IPS DF 6.9 (cell line): ENCODE data around the gene LAMC3.
"Not testable (repeated sequence)": the region's sequence is repeated elsewhere in the genome, so short reads cannot be mapped to it uniquely, and the experiment has no call there.

Source experiments
- DNase-seq: peaks from one replicate; pipeline ENCODE4 v3.0.0-alpha.2; 2013; ENCODE audit warnings: low read depth, low spot score
- H3K27ac ChIP-seq: one replicate; pipeline ENCODE4 v1.5.1; 2013; ENCODE audit warnings: low read length, control low read depth
- H3K27me3 ChIP-seq: 2 replicates; pipeline ENCODE4 v1.6.1; 2013; ENCODE audit warnings: mild to moderate bottlenecking, low read length; ENCODE audit not compliant: control insufficient read depth, insufficient read depth
- H3K36me3 ChIP-seq: 2 replicates; pipeline ENCODE4 v1.6.1; 2013; ENCODE audit warnings: low read length; ENCODE audit not compliant: control insufficient read depth, insufficient read depth
- H3K4me1 ChIP-seq: 2 replicates; pipeline ENCODE4 v1.6.1; 2013; ENCODE audit warnings: low read length; ENCODE audit not compliant: control insufficient read depth, insufficient read depth
- H3K4me3 ChIP-seq: 2 replicates; pipeline ENCODE4 v1.5.1; 2013; ENCODE audit warnings: mild to moderate bottlenecking, low read length
- H3K9me3 ChIP-seq: 2 replicates; pipeline ENCODE4 v1.6.1; 2013; ENCODE audit warnings: low read length, inconsistent platforms; ENCODE audit not compliant: control insufficient read depth, insufficient read depth
- WGBS: extraction: QIAGEN DNeasy Blood & Tissue Kit; methylation state at CpG from one replicate; pipeline ENCODE4 v1.1.7; 2013; ENCODE audit warnings: mixed read lengths, missing lambda C conversion rate; ENCODE audit not compliant: insufficient read length, insufficient coverage; 5-methylcytosine and 5-hydroxymethylcytosine counted together

Gene LAMC3

GRCh38 chr9:131112374-131113154 lies 103.6 kb downstream of the LAMC3 start:
- H3K4me1 ChIP-seq, result no peaks in the 10 kb centered on the region
- H3K36me3 ChIP-seq, result peaks cover 15% of the 10 kb centered on the region
- no peaks in the 10 kb centered on the region for H3K9me3 ChIP-seq
- H3K27me3 ChIP-seq, result no peaks in the 10 kb centered on the region
- no peak overlapping the region for H3K27ac ChIP-seq
- DNase-seq, result no peak
- no peak overlapping the region for H3K4me3 ChIP-seq
- WGBS, result no CpG with 5 or more reads among the region's 23 CpGs

- Histone ChIP-seq H3K27ac (no peak overlapping the region), H3K9me3 (no peaks in the 10 kb centered on the region), H3K4me3 (no peak overlapping the region), H3K36me3 (peaks cover 14% of the 10 kb centered on the region), H3K4me1 (no peaks in the 10 kb centered on the region), H3K27me3 (no peaks in the 10 kb centered on the region)
- no CpG with 5 or more reads among the region's 8 CpGs for WGBS
- DNase-seq, result no peak
These were observed 104.7 kb downstream of the LAMC3 start for GRCh38 chr9:131113655-131114054.

- H3K27me3 ChIP-seq, result no peaks in the 10 kb centered on the region
- no peaks in the 10 kb centered on the region for H3K4me1 ChIP-seq
- DNase-seq, result no peak
- no CpG with 5 or more reads among the region's 8 CpGs for WGBS
- no peak overlapping the region for H3K27ac ChIP-seq
- no peak overlapping the region for H3K4me3 ChIP-seq
- H3K36me3 ChIP-seq, result peaks cover 14% of the 10 kb centered on the region
- H3K9me3 ChIP-seq, result no peaks in the 10 kb centered on the region
These were observed 105.1 kb downstream of the LAMC3 start for GRCh38 chr9:131114084-131114535.

GRCh38 chr9:131115360-131115742 lies 106.4 kb downstream of the LAMC3 start:
- no CpG with 5 or more reads among the region's 6 CpGs for WGBS
- peaks cover 21% of the 10 kb centered on the region for H3K36me3 ChIP-seq

GRCh38 chr9:131116281-131117120 lies 107.5 kb downstream of the LAMC3 start:
- Histone ChIP-seq H3K9me3 (no peaks in the 10 kb centered on the region), H3K4me3 (no peak overlapping the region), H3K4me1 (no peaks in the 10 kb centered on the region), H3K27me3 (no peaks in the 10 kb centered on the region), H3K27ac (no peak overlapping the region), H3K36me3 (peaks cover 28% of the 10 kb centered on the region)
- no peak for DNase-seq
- no CpG with 5 or more reads among the region's 22 CpGs for whole genome bisulfite sequencing

More at GRCh38 chr9:131115360-131115742, 106.4 kb downstream of the LAMC3 start:
- DNase-seq, H3K27me3 ChIP-seq, H3K9me3 ChIP-seq, H3K4me3 ChIP-seq, H3K4me1 ChIP-seq, H3K27ac ChIP-seq: not testable (repeated sequence)

GRCh38 chr9:131117121-131117761 lies 108.3 kb downstream of the LAMC3 start:
- no peaks in the 10 kb centered on the region for H3K4me1 ChIP-seq
- H3K9me3 ChIP-seq, result no peaks in the 10 kb centered on the region
- H3K27ac ChIP-seq, result no peak overlapping the region
- peaks cover 26% of the 10 kb centered on the region for H3K36me3 ChIP-seq
- H3K4me3 ChIP-seq, result no peak overlapping the region
- no peaks in the 10 kb centered on the region for H3K27me3 ChIP-seq
- no CpG with 5 or more reads among the region's 13 CpGs for WGBS
- DNase-seq, result no peak

- no peak overlapping the region for H3K27ac ChIP-seq
- H3K36me3 ChIP-seq, result peaks cover 23% of the 10 kb centered on the region
- no peaks in the 10 kb centered on the region for H3K27me3 ChIP-seq
These were observed 108.8 kb downstream of the LAMC3 start for GRCh38 chr9:131117762-131118145.

GRCh38 chr9:131119600-131119999 lies 110.6 kb downstream of the LAMC3 start:
- no peaks in the 10 kb centered on the region for H3K9me3 ChIP-seq
- DNase-seq, result no peak
- H3K27me3 ChIP-seq, result no peaks in the 10 kb centered on the region
- WGBS, result no CpG with 5 or more reads among the region's 8 CpGs
- H3K4me1 ChIP-seq, result no peaks in the 10 kb centered on the region
- H3K36me3 ChIP-seq, result peaks cover 22% of the 10 kb centered on the region
- H3K4me3 ChIP-seq, result no peak overlapping the region
- H3K27ac ChIP-seq, result no peak overlapping the region

More at GRCh38 chr9:131117762-131118145, 108.8 kb downstream of the LAMC3 start:
- Histone ChIP-seq H3K4me3 (no peak overlapping the region), H3K9me3 (no peaks in the 10 kb centered on the region), H3K4me1 (no peaks in the 10 kb centered on the region)
- DNase-seq, result no peak
- WGBS, result no CpG with 5 or more reads among the region's 4 CpGs

GRCh38 chr9:131120620-131121228 lies 111.8 kb downstream of the LAMC3 start:
- no CpG with 5 or more reads among the region's 7 CpGs for WGBS
- no peaks in the 10 kb centered on the region for H3K4me1 ChIP-seq
- no peak overlapping the region for H3K27ac ChIP-seq
- no peaks in the 10 kb centered on the region for H3K9me3 ChIP-seq
- H3K4me3 ChIP-seq, result no peak overlapping the region
- DNase-seq, result no peak
- no peaks in the 10 kb centered on the region for H3K27me3 ChIP-seq
- peaks cover 20% of the 10 kb centered on the region for H3K36me3 ChIP-seq

GRCh38 chr9:131121346-131121745 lies 112.4 kb downstream of the LAMC3 start:
- Histone ChIP-seq H3K27me3 (no peaks in the 10 kb centered on the region), H3K4me3 (no peak overlapping the region), H3K27ac (no peak overlapping the region), H3K4me1 (no peaks in the 10 kb centered on the region), H3K9me3 (no peaks in the 10 kb centered on the region), H3K36me3 (peaks cover 20% of the 10 kb centered on the region)
- DNase-seq, result no peak
- no CpG with 5 or more reads among the region's 2 CpGs for WGBS
